Keratinocyte (primary cell): Measurements from ENCODE around the gene HARBI1. TPM values are rescaled to one million over a fixed set of nuclear protein-coding genes. Genes with fewer than 3 reads are reported as not detected.

Source experiments
- DNase-seq: peaks from one replicate; pipeline ENCODE4 v3.0.0-alpha.2; 2011; ENCODE audit warnings: low read depth, missing footprints, low spot score
- FAIRE-seq: peaks from 2 replicates; lab custom pipeline; 2011; peaks lifted over from hg19 to GRCh38; lab: Jason Lieb, UNC
- H2AFZ ChIP-seq: 2 replicates; pipeline ENCODE4 v1.6.0; 2012; ENCODE audit warnings: low read length, control low read depth, inconsistent platforms; ENCODE audit not compliant: control insufficient read depth
- H3K27ac ChIP-seq: 2 replicates; pipeline ENCODE4 v1.5.1; 2011; ENCODE audit warnings: low read length; ENCODE audit not compliant: control insufficient read depth, insufficient read depth
- H3K27me3 ChIP-seq: 3 replicates; pipeline ENCODE4 v1.6.0; 2011; ENCODE audit warnings: low read length; ENCODE audit not compliant: control insufficient read depth, insufficient read depth; ENCODE audit errors: extremely low read depth
- H3K36me3 ChIP-seq, 2 experiments: 2 replicates in 1 of 2; 3 replicates in 1 of 2; pipeline ENCODE4 v1.5.1; 2011; ENCODE audit warnings: low read length in 2 of 2, mild to moderate bottlenecking in 1 of 2; ENCODE audit not compliant: control insufficient read depth in 2 of 2, insufficient read depth in 2 of 2; ENCODE audit errors: extremely low read depth in 1 of 2
- H3K4me1 ChIP-seq: 3 replicates; pipeline ENCODE4 v1.5.1; 2011; ENCODE audit warnings: low read length; ENCODE audit not compliant: control insufficient read depth, insufficient read depth; ENCODE audit errors: extremely low read depth
- H3K4me2 ChIP-seq: 3 replicates; pipeline ENCODE4 v1.6.0; 2011; ENCODE audit warnings: low read depth, low read length; ENCODE audit not compliant: control insufficient read depth, insufficient read depth; ENCODE audit errors: extremely low read depth
- H3K4me3 ChIP-seq, 3 experiments: fragments of 200-600 bp in 1 of 3; sonication (generic) in 1 of 3; 2 replicates in 2 of 3; 3 replicates in 1 of 3; pipeline ENCODE4 v1.5.1; 2011 to 2016; ENCODE audit warnings: low read length in 3 of 3, mild to moderate bottlenecking in 3 of 3, control low read depth in 2 of 3, inconsistent platforms in 1 of 3, low read depth in 1 of 3, mixed read lengths in 1 of 3, mixed run types in 1 of 3, moderate library complexity in 1 of 3; ENCODE audit not compliant: control insufficient read depth in 2 of 3, insufficient read depth in 2 of 3; ENCODE audit errors: extremely low read depth in 1 of 3
- H3K79me2 ChIP-seq: 2 replicates; pipeline ENCODE4 v1.6.0; 2012; ENCODE audit warnings: low read length; ENCODE audit not compliant: control insufficient read depth, insufficient read depth
- H3K9ac ChIP-seq: 3 replicates; pipeline ENCODE4 v1.6.0; 2011; ENCODE audit warnings: low read length; ENCODE audit not compliant: control insufficient read depth, insufficient read depth; ENCODE audit errors: extremely low read depth
- H3K9me1 ChIP-seq: 3 replicates; pipeline ENCODE4 v1.6.0; 2011; ENCODE audit warnings: low read length; ENCODE audit not compliant: control insufficient read depth, insufficient read depth; ENCODE audit errors: extremely low read depth
- H3K9me3 ChIP-seq: 2 replicates; pipeline ENCODE4 v1.5.1; 2012; ENCODE audit warnings: low read depth, low read length; ENCODE audit not compliant: control insufficient read depth
- H4K20me1 ChIP-seq: 3 replicates; pipeline ENCODE4 v1.6.0; 2011; ENCODE audit warnings: low read length; ENCODE audit not compliant: control insufficient read depth, insufficient read depth; ENCODE audit errors: extremely low read depth
- EZH2 ChIP-seq: IDR thresholded peaks from one replicate; pipeline ENCODE4 v1.6.1; 2012; ENCODE audit warnings: inconsistent platforms, mild to moderate bottlenecking, low read length, moderate library complexity
- dilution Hi-C: fragments of 300-500 bp; cut with MboI; formaldehyde crosslinking; loops from one replicate; pipeline ENCODE4 v1.7.0; 2020; ENCODE audit warnings: low sequenced_read_pairs; ENCODE audit not compliant: extremely low pct_ligation_motif_present
- polyA plus RNA-seq, 5 experiments: library from polyadenylated mRNA; depleted of rRNA in 3 of 5; stranded (reverse) in 3 of 5; stranded (forward) in 1 of 5; unstranded in 1 of 5; fragments of >200 nt; gene quantifications; 1 replicate in 1 of 5; 2 replicates in 3 of 5; 3 replicates in 1 of 5; pipeline versions ENCODE4 v1.2.1 to v1.2.3, GENCODE V29; 2011 to 2012; ENCODE audit warnings: missing spikeins in 2 of 5, low read depth in 1 of 5, low replicate concordance in 1 of 5
- TF ChIP-seq, protein P1 (sequence below), 3 experiments: IDR thresholded peaks in 1 of 3; conservative IDR thresholded peaks in 1 of 3; optimal IDR thresholded peaks in 1 of 3; 2 replicates in 2 of 3; 3 replicates in 1 of 3; pipeline versions ENCODE3 to v1.5.1; 2011; ENCODE audit warnings: low read length in 3 of 3, mild to moderate bottlenecking in 3 of 3, moderate library complexity in 2 of 3, control low read depth in 1 of 3, inconsistent platforms in 1 of 3; ENCODE audit not compliant: insufficient read depth in 2 of 3; ENCODE audit errors: extremely low read depth in 1 of 3

The HARBI1 gene
- polyA plus RNA-seq, 1 donor (not counting 4 experiments of a cell fraction or from before 2014, with no cell fraction given), result 5.5 TPM

DNA sequence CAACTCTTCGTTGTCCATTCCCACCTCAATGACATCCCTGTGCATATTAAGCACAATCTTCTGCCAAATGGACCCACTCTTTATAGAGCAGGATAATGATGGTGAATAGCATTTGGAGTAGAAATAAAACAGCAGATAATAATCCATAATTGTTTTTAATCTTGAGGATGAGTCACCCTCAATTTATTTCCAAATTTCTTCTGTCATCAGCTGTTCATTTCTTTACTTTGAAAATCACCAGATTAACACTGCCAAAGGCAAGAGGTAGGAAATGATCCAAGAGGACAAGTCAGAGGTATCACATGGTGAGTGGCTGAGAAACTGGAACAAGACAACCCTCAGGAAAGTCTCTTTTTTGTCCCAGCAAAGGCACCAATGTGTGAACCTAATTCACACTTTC, 15.9 kb downstream of the HARBI1 start:
- Histone ChIP-seq H4K20me1 (no peaks in the 10 kb centered on the region), H3K4me1 (peaks cover 4% of the 10 kb centered on the region), H3K27ac (no peak overlapping the region), H3K4me2 (no peak overlapping the region), H3K9me3 (no peaks in the 10 kb centered on the region), H3K9ac (no peak overlapping the region), H3K9me1 (no peaks in the 10 kb centered on the region), H3K79me2 (no peaks in the 10 kb centered on the region), H3K36me3 (peaks cover 0 to 3% of the 10 kb centered on the region in 2 experiments), H3K27me3 (no peaks in the 10 kb centered on the region), H3K4me3 (no peak overlapping the region), H2AFZ (no peak overlapping the region)
- TF ChIP-seq, protein P1, sequence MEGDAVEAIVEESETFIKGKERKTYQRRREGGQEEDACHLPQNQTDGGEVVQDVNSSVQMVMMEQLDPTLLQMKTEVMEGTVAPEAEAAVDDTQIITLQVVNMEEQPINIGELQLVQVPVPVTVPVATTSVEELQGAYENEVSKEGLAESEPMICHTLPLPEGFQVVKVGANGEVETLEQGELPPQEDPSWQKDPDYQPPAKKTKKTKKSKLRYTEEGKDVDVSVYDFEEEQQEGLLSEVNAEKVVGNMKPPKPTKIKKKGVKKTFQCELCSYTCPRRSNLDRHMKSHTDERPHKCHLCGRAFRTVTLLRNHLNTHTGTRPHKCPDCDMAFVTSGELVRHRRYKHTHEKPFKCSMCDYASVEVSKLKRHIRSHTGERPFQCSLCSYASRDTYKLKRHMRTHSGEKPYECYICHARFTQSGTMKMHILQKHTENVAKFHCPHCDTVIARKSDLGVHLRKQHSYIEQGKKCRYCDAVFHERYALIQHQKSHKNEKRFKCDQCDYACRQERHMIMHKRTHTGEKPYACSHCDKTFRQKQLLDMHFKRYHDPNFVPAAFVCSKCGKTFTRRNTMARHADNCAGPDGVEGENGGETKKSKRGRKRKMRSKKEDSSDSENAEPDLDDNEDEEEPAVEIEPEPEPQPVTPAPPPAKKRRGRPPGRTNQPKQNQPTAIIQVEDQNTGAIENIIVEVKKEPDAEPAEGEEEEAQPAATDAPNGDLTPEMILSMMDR (optimal IDR thresholded peaks at IDR 0.05 in 1 of 3, IDR thresholded peaks at IDR 0.05 in 1 of 3, conservative IDR thresholded peaks at IDR 0.05 in 1 of 3; ENCODE audit: extremely low read depth in 1 of 3, insufficient read depth in 2 of 3, low read length in 3 of 3), result no peak
- no peak for TF ChIP-seq EZH2
- DNase-seq, result no peak
- dilution Hi-C loops, result no loop called here
- no peak for FAIRE-seq

DNA sequence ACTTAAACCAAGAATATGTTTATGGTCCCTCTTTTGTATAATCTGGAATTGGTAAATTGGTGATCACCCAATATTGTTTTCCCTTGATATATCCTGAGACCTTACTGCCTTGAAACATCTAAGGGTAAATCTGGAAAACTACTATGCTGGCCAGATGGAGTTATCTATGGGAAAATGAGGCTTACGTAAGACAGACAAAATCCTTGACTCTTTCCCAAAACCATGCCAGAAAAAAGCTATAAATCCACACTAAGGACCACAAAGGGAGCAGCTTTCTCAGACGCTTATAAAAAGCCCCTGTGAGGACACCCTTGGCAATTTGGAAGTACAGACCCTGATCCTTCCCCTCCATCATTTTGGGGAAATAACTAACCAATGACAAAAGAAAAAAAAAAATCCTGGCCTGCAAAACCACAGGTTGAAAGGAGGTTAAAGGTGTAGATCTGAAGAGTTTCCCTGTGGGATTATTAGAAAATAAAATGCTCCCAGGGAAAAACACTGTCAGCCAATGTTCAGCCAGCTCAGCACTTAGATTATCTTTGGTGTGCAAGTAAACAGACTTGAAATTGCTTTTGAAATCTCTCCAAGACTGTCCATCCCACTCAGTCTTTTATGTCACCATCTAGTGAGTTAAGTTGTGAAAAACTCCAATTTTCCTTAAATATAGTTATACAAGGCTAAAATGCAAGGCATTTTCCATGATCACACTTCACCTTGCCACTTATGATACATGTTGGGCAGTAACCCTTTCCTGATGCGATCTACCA, 16.6 kb downstream of the HARBI1 start:
- Histone ChIP-seq H3K4me3 (no peak overlapping the region), H2AFZ (no peak overlapping the region), H3K9me3 (no peaks in the 10 kb centered on the region), H3K4me1 (peaks cover 4% of the 10 kb centered on the region), H3K27me3 (no peaks in the 10 kb centered on the region), H3K27ac (no peak overlapping the region), H4K20me1 (no peaks in the 10 kb centered on the region), H3K79me2 (no peaks in the 10 kb centered on the region), H3K9ac (no peak overlapping the region), H3K4me2 (no peak overlapping the region), H3K36me3 (peaks cover 0 to 3% of the 10 kb centered on the region in 2 experiments), H3K9me1 (no peaks in the 10 kb centered on the region)
- no peak for DNase-seq
- no peak for FAIRE-seq
- dilution Hi-C loops, result no loop called here
- TF ChIP-seq EZH2, result no peak
- TF ChIP-seq, protein P1 (optimal IDR thresholded peaks at IDR 0.05 in 1 of 3, IDR thresholded peaks at IDR 0.05 in 1 of 3, conservative IDR thresholded peaks at IDR 0.05 in 1 of 3; ENCODE audit: extremely low read depth in 1 of 3, insufficient read depth in 2 of 3, low read length in 3 of 3), result no peak
